BE2C (cell line): ENCODE data around the gene LDLRAD3.
A peak's percentile ranks its signal among the peaks of the same experiment; 100 is the strongest.

Experiments used
- DNase-seq: peaks from one replicate; pipeline ENCODE4 v3.0.0-alpha.2; 2020
- H3K27me3 ChIP-seq: fragments of 250-450 bp; sonication (Bioruptor Pico); 2 replicates; pipeline ENCODE4 v1.5.1; 2020; ENCODE audit warnings: mild to moderate bottlenecking
- H3K36me3 ChIP-seq: fragments of 250-450 bp; sonication (Bioruptor Pico); 2 replicates; pipeline ENCODE4 v1.5.1; 2020; ENCODE audit warnings: mild to moderate bottlenecking
- H3K4me1 ChIP-seq: fragments of 250-450 bp; sonication (Bioruptor Pico); 2 replicates; pipeline ENCODE4 v1.5.1; 2020
- H3K4me3 ChIP-seq: 2 replicates; pipeline ENCODE4 v1.5.1; 2011; ENCODE audit warnings: low read depth, low read length
- H3K9me3 ChIP-seq: fragments of 250-450 bp; sonication (Bioruptor Pico); 2 replicates; pipeline ENCODE4 v1.5.1; 2020
- TF ChIP-seq, protein P1 (sequence below): IDR thresholded peaks from 2 replicates; pipeline ENCODE4 v1.5.1; 2012; ENCODE audit warnings: mild to moderate bottlenecking, low read depth, low read length

Gene LDLRAD3

DNA sequence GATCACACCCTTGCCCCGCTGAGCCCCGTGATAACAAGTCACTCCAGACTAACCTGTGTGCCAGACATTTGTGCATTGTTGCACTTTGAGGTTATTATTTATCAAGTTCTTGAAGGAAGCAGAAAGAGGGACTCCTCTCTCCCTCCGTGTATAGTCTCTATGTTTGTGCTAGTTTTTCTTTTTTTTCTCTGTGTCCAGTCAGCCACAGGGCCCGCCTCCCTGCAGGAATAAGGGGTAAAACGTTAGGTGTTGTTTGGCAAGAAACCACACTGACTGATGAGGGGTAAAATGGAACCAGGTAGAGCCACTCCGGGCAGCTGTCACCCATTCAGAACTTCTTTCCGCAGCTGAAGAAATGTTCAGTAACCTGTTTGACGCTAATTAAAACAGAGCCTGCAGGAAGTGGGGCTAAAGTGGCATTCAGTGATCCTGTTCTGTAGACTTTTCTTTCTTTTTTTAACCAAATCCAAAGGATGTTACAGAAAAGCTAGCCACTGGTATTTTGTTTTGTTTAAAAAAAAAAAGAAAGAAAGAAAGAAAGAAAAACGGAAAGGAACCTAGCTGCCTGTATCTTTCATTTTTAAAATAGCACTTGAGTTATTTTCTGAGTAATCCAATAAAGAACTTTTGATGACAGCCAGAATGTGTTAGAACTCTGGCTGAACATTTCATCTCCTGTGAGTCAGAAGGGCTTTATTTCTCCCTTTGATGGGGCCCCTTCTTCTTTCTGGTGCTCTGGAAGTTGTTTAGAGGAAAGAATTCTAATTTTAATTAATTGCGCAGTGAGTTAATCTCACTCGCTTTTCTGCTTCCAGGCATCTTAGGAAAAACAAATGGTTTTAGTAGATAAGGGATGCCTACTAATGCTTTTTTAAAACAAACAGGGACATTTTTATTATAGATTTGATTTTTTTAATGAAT, 287.2 kb downstream of the LDLRAD3 start:
- H3K36me3 ChIP-seq: no peaks in the 10 kb centered on the region
- TF ChIP-seq, protein P1, sequence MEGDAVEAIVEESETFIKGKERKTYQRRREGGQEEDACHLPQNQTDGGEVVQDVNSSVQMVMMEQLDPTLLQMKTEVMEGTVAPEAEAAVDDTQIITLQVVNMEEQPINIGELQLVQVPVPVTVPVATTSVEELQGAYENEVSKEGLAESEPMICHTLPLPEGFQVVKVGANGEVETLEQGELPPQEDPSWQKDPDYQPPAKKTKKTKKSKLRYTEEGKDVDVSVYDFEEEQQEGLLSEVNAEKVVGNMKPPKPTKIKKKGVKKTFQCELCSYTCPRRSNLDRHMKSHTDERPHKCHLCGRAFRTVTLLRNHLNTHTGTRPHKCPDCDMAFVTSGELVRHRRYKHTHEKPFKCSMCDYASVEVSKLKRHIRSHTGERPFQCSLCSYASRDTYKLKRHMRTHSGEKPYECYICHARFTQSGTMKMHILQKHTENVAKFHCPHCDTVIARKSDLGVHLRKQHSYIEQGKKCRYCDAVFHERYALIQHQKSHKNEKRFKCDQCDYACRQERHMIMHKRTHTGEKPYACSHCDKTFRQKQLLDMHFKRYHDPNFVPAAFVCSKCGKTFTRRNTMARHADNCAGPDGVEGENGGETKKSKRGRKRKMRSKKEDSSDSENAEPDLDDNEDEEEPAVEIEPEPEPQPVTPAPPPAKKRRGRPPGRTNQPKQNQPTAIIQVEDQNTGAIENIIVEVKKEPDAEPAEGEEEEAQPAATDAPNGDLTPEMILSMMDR: no peak
- H3K9me3 ChIP-seq: no peaks in the 10 kb centered on the region
- no peaks in the 10 kb centered on the region for H3K27me3 ChIP-seq
- DNase-seq: no peak
- peak overlapping the region; percentile 4; the same call in 1 of the 2 replicates for H3K4me3 ChIP-seq
- H3K4me1 ChIP-seq: no peaks in the 10 kb centered on the region; the same call in 1 of the 2 replicates

DNA sequence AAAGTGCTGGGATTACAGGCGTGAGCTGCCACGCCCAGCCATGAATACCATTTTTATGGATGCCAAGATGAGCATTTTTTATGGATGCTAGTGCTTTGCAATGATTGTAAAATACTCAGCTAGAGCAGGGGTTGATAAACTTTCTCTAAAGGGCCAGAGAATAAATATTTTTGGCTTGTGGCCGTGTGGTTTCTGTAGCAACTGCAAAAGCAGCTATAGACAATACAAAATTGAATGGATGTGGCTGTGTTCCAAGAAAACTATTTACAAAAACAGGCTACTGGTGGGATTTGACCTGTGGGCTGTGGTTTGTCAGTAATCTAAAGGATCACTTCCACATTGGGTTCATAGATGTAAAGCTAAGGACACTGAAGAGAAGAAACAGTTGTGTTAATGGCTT, 289.3 kb downstream of the LDLRAD3 start:
- no peaks in the 10 kb centered on the region; the same call in 1 of the 2 replicates for H3K4me1 ChIP-seq
- no peaks in the 10 kb centered on the region for H3K36me3 ChIP-seq
- H3K27me3 ChIP-seq: no peaks in the 10 kb centered on the region
- no peaks in the 10 kb centered on the region for H3K9me3 ChIP-seq
- TF ChIP-seq, protein P1: no peak
- DNase-seq: no peak
- no peak overlapping the region for H3K4me3 ChIP-seq

DNA sequence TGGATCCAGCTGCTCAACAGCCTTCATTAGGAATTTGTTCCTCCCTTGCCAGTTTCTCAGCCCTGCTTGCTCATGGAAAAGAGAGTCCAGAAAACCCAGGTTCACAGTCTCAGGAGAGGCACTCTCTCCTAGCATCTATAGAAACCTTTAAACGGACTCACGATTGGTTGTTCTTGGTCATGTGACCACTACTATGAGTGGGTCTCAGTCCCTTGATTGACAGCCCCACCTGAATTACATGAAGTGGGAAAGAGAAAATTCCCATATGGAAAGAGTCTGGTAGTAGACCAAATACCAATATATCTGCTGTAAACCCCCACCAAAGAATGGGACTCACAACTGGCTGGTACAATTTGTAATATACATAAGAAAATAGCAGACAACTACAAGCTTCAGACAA, 291.0 kb downstream of the LDLRAD3 start:
- no peak for DNase-seq
- TF ChIP-seq, protein P1: no peak
- no peak overlapping the region for H3K4me3 ChIP-seq
- no peaks in the 10 kb centered on the region; the same call in 1 of the 2 replicates for H3K4me1 ChIP-seq
- H3K9me3 ChIP-seq: no peaks in the 10 kb centered on the region
- no peaks in the 10 kb centered on the region for H3K27me3 ChIP-seq
- H3K36me3 ChIP-seq: no peaks in the 10 kb centered on the region

DNA sequence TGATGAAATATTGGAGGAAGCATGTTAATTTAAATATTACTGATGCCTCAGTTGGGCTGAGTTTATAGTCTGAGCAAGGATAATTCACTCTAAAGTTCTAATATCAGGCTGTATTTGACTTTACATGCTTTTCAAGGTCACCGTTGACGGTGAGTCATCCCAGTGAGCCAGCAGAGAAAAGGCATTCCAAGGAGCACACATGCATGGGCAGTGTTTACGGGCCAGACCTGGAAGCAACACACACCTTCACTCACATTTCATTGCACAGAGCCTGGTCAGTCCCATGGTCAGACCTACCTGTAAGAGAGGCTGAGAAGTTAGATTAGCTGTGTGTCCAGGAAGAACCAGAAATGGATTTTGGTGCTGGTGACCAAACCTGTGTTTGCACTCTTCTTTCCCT, 291.9 kb downstream of the LDLRAD3 start:
- TF ChIP-seq, protein P1: no peak

DNA sequence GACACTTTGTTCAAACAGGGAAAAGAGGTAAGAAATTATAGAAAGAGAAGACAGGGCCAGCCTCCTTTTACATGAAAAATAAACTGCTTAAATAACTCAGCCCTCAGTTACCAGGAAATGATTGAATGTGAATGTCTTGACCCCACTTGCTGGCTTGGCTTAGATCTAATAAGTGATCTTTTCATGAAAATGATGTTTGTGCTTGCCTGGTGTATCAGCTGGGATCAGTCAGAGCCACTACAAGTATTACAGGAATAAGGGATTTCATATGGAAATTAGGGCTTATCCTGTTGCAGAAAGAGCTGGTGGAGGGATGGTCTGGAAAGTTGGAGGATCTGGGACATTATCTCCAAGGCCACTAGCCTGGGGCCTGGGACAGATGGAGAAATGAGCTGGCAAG, 293.5 kb downstream of the LDLRAD3 start:
- TF ChIP-seq, protein P1: no peak
- Histone ChIP-seq H3K36me3 (no peaks in the 10 kb centered on the region), H3K4me3 (no peak overlapping the region), H3K4me1 (no peaks in the 10 kb centered on the region), H3K27me3 (no peaks in the 10 kb centered on the region), H3K9me3 (no peaks in the 10 kb centered on the region)
- DNase-seq: no peak

More for the DNA sequence above, 291.9 kb downstream of the LDLRAD3 start:
- H3K4me1 ChIP-seq: no peaks in the 10 kb centered on the region; the same call in 1 of the 2 replicates
- H3K36me3 ChIP-seq: no peaks in the 10 kb centered on the region
- no peaks in the 10 kb centered on the region for H3K27me3 ChIP-seq
- H3K9me3 ChIP-seq: no peaks in the 10 kb centered on the region
- no peak for DNase-seq
- H3K4me3 ChIP-seq: no peak overlapping the region

DNA sequence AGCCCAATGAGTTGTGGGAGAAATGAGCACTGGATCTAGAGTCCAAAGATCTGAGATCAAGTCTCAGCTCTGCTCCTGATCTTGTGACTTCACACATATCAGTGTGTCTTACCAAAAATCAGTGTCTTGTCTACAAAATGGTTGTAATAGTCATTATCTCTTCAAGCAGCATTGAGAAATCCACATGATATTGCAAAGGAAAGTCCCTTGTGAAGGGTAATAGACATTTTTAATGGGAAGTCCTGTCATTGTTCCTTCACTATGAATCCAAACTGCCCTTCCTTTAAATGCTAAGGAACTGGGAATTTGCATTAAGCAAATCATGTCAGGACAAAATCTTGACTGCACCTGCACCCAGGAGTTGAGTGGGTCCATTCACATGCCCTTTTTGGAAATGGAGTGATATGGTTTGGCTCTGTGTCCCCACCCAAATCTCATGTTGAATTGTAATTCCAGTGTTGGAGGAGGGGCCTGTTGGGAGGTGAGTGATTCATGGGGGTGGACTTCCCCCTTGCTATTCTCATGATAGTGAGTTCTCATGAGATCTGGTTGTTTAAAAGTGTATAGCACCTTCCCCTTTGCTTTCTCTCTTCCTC, 294.3 kb downstream of the LDLRAD3 start:
- TF ChIP-seq, protein P1: no peak
- no peaks in the 10 kb centered on the region for H3K36me3 ChIP-seq
- H3K9me3 ChIP-seq: no peaks in the 10 kb centered on the region
- H3K4me3 ChIP-seq: no peak overlapping the region
- DNase-seq: no peak
- no peaks in the 10 kb centered on the region for H3K4me1 ChIP-seq
- H3K27me3 ChIP-seq: no peaks in the 10 kb centered on the region
